NCI-H524 (cell line): ENCODE data around the gene NF2.

ENCODE experiments used
- DNase-seq, 2 experiments: peaks; one replicate each; lab custom pipeline; 2025; lab: John Stamatoyannopoulos, UW

NF2 gene

DNA sequence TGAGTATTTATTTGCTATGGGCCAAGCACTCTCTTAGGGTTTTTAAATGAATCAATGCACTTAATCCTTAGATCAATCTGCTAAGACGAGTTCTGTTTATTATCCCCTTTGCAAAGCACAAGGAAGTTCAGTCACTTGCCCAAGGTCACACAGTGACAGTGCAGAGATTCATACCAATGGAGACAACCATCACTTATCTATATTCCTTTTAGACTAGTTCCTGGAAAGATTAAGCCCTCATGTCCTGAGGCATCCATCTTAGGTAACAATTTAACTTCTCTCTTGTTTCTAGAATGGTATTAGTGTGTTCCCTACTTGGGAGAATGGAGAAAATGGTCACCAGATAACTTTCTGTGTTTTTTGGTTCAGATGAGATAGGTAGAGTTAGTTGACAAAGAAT, 28.3 kb downstream of the NF2 start:
- peak in 1 of 2 experiments; percentile 26 for DNase-seq

DNA sequence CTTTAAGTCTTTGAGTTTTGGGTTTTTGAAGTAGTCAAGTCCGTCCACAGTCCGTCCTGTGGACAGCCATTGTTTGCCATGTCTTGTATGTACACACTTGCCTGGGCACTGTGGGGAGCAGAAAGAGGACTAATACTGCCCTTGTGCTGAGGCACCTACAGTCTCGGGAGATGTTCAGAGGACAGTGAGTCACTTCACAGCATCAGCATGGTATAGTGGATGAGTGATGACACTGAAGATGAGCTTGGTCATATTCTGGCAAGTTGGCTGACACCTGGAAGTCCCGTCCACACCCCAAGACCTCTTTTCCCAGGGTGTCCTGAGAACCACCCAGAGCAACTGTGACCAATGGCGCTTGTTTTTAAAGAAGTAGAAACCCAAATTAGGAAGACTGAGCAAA, 29.2 kb downstream of the NF2 start:
- DNase-seq, result no peak

DNA sequence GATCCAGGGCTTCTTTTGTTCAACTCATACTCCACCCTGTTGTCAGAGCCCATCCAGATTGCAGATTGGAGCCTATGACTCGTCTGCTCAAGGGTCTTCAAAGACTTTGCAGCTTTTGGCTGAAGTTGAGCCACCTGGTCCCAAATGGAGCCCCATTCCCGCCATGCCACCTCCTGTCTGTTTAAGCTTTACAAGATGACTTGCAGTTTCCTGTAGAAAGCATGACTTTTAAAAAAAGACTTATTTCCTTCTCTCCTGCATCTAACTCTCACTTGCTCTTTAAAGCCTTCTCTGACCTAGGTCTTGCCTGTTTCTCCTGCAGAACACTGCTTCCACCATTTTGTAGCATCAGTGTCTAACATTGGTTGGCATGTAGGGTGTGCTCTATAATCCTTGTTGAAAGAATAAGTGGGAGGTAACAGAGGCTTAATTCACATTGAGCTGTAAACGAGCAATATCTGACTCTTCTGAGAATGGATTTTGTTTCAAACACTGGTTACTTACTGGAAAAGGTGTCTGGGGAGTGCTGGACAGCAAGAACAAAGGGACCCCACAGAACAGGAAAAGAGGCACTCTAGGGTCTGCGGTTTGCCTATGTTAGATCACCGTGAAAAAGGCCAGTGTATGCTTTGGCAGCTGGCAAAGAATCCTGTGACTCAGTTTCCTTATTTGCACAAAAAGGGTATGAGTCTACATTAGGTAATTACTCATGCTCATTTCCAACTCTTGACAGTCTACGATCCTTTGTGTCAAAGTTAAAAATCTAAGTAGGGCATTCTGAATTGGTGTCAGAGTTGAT, 30.3 kb downstream of the NF2 start:
- DNase-seq, result no peak

DNA sequence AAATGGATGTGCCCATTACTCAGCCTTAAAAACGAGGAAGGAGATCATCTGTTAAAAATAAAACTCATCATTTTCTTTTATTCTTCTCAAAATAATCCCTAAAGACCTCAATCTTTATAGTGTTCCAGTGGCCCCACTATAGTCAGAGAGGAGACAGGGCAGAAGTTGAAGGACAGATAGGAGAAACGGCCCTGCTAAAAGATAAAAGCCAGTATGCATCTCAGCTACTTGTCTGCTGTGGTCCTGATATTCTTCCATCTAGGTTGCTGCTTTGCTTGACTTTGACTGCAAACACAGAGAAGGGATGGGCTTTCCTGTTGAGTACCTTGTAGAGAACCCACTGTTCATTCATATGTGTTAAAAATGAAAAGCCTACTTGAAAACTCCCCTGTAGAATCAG, 31.4 kb downstream of the NF2 start:
- DNase-seq, result no peak

GRCh38 chr22:29635734-29636357, 32.4 kb downstream of the NF2 start:
- DNase-seq, result peak; percentile 24 to 82

DNA sequence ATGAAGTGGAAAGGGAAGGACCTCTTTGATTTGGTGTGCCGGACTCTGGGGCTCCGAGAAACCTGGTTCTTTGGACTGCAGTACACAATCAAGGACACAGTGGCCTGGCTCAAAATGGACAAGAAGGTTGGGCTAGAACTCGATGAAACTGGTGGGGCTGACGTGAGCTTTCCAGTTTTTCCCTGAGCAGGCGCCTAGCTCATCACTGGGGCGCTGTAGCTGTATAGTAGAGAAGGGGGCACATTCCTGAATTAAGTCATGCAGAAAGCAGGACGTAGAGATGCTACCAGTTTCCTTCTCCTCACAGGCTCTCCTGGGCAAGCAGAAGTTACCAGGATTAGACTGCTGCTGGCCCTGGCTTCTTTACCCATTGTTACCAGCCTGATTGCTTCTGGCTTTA, 33.3 kb downstream of the NF2 start:
- no peak for DNase-seq

GRCh38 chr22:29637181-29637580, 33.7 kb downstream of the NF2 start:
- no peak for DNase-seq

DNA sequence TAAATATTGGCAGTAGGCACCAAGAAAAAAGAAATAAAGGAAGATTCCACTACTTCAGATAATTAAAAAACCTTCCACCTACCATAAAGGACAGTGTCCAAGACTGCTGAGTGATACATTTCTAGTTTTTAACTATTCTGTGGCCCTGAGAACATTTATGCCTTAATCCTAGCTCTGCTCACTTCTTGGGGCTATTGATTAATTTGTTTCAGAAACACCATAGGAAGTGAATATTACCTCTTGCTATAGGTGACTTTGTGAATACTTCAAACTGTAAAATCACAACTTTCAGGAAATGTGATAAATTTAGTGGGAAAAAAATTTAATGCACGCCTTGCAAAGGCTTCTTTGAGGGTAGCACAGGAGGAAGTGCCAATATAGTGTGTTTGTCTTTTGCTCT, 35.2 kb downstream of the NF2 start:
- DNase-seq, result no peak

DNA sequence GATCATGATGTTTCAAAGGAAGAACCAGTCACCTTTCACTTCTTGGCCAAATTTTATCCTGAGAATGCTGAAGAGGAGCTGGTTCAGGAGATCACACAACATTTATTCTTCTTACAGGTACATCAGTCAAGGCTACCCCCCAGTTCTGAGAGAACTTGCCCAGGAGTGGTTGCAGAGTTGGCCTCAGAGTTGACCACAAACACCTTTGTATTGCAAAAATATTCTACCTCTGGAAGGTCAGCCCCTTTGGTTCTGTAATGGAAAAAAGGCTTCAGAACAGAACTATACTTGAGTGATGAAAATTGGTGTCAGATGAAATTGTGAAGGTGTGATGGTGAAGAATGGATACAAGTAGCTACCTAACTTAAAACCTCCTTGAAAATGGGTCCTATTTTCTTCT, 35.7 kb downstream of the NF2 start:
- no peak for DNase-seq

DNA sequence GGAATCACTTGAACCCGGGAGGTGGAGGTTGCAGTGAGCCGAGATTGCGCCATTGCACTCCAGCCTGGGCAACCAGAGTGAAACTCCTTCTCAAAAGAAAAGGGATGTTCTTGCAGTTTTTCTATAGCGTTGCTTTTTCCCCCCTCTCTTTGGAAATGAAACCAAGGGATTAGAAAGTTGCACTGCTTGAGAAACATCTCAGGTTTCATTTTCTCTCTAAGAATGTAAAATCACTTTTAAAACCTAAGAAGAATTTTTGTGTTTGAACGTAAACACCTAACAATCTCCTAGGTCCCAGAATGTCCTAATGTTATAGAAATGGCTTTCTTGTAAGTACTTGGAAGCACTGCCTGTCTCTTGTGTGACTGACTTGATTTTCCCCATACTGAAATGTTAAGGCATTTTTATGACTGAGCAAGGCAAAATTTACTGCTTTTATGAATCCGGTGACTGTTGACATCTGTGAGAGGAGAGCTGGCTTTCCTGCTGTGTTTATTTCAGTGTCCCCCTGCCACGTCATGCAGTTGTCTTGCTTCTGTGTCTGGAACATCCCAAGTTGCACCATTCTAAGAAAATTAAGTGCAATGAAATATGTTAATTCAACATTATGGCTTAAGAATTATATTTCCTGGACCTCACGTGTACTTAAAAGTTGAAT, 37.7 kb downstream of the NF2 start:
- DNase-seq, result peak in 1 of 2 experiments; percentile 37

DNA sequence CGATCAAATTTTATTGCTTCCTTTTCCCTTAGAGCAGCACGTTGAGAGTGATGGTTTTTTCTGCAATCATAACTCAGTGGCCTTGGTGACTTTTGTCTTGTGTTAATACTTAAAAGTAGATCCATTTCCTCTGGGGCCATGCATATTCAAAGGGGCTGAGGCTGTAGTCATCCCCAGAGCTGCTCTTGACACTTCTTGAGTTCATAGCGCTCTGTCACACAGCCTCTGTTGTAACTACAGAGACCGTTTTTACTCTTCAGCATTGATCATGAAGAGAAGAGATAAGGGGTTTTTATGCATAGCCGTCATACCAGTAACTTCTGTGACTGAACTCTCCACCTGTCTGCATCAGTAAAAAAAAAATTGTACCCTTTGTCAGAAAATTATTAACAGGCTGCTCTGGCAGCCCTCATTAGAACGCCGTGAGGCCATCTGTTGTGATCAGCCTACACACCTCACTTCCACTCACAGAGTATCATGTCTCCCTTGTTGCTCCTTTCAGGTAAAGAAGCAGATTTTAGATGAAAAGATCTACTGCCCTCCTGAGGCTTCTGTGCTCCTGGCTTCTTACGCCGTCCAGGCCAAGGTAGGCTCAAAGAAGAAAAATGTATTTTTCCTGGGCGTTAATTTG, 38.4 kb downstream of the NF2 start:
- DNase-seq, result peak; percentile 40 to 90

GRCh38 chr22:29642694-29643093, 39.3 kb downstream of the NF2 start:
- DNase-seq, result peak in 1 of 2 experiments; percentile 24

DNA sequence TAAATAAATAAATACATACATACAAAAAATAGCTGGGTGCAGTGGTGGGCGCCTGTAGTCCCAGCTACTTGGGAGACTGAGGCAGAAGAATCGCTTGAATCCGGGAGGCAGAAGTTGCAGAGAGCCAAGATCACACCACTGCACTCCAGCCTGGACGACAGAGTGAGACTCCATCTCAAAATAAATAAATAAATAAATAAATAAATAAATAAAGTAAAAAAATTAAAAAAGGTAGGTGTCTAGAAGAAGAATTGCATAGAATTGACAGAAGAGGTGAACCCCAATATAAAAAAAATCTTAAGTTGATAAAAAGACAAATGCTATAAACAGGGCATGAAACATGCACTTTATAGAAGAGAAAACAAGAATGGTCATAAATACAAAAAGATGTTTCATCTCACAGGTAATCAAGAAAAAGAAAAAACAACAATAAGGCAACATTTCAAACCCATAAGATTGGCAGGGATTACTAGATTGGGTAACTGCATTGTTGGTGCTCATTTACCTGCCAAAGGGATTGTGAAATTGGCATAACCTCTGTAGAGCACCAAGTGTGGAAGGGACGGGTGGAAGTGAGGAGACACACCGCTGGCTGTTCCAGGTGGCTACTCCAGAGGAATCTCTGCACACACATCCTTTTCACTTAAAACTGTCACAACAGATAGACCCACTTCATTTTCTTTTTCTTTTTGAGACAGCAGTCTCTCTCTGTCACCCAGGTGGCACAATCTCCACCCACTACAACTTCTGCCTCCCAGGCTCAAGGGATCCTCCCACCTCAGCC, 44.7 kb downstream of the NF2 start:
- DNase-seq, result no peak

DNA sequence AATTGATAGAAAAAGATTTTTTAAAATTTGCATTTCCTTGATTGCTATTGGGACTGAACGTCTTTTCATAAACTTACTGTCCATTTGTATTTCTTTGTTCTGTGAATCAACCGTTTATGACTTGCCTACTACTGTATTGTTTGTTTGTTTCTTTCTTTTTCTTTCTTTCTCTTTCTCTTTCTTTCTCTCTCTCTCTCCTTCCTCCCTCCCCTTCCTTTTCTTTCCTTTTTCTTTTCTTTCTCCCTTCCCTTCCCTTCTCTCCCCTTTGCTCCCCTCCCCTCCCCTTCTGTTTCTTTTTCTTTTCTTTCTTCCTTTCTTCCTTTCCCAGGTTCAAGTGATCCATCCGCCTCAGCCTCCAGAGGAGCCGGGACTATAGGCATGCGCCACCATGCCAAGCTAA, 46.9 kb downstream of the NF2 start:
- DNase-seq, result no peak

DNA sequence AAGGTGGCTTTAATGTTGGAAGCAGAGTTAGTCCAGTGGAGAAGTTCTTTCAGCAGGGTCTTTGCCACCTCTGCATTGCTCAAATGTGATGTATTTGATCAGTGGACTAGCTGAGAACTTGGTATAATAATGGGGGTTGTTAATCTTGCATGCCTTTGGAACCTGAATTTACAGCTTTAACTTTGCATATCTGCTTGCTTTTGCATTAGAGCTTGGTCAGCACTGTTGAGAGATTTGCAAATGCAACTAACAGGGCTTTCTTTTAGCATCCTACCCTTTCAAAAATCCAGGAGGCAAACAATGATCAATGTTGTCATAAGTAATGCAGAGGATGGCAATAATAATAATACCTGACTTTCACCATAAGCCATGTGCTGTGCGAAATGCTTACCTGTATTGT, 48.2 kb downstream of the NF2 start:
- DNase-seq, result no peak

DNA sequence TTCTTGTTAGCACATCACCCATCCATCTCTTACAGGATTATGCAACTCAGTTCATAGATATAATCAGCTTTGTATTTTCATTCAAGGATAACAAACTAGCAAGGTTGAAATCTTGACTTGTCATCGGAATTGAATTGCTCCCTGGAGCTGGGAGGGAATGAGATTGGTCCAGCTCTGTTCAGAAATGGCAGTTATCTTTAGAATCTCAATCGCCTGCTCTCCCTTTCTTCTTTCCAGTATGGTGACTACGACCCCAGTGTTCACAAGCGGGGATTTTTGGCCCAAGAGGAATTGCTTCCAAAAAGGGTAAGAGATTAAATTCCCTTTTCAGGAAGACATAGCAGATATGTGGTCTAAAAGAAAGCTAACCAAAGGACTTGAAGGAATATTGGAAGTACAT, 51.0 kb downstream of the NF2 start:
- DNase-seq, result no peak

DNA sequence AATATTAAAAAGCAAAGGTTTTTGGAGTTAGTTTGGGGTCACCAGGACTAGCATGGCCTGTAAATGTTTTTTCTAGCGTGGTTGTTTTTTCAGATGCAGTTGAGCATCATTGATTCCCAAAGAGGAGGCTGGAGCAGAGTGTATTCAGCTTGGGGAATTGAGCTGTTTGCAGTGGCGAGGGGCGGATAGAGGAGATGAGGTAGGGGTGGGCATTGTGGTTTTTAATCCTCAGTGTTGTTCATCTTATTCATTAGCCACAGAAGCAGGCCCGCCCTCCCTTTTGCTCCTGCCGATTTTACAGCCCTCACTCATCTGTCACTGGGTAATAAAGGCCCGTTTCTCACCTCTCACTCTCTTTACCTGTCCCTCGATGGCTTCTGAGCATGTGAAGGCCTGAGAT, 51.4 kb downstream of the NF2 start:
- no peak for DNase-seq

DNA sequence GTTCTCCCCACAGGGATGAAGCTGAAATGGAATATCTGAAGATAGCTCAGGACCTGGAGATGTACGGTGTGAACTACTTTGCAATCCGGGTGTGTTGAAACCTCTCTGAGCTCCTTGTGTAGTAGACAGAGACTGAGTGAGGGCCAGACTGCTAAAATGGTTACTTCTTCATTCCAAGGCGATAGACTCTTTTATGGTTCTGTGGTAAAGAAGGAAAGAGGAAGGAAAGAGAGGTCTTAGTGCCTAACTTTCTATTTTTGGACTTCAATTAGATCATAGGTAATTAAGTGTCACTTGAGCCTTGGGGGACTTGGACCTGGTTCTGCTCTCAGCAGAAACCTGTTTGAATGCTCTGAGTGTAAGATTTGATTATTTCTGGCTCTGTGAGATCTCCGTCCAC, 54.7 kb downstream of the NF2 start:
- DNase-seq, result no peak

GRCh38 chr22:29660021-29660420, 56.6 kb downstream of the NF2 start:
- no peak for DNase-seq

DNA sequence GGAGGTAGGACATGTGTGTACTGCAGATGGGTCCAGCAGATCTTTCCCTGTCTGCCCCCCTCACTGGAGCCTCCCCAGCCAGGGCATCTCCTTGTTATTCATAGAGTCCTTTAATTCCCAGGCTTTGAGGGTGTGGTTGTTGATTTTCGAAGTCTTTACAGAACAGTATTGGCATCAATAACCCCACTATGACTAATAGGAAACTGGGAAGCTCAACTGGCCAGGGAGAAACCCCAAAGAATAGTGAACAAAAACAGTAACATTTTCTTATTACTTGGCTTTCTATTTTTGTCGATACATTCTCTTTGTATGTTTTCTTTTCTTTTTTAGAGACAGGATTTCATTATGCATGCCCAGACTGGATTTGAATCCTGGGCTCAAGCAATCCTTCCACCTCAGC, 57.9 kb downstream of the NF2 start:
- no peak for DNase-seq

DNA sequence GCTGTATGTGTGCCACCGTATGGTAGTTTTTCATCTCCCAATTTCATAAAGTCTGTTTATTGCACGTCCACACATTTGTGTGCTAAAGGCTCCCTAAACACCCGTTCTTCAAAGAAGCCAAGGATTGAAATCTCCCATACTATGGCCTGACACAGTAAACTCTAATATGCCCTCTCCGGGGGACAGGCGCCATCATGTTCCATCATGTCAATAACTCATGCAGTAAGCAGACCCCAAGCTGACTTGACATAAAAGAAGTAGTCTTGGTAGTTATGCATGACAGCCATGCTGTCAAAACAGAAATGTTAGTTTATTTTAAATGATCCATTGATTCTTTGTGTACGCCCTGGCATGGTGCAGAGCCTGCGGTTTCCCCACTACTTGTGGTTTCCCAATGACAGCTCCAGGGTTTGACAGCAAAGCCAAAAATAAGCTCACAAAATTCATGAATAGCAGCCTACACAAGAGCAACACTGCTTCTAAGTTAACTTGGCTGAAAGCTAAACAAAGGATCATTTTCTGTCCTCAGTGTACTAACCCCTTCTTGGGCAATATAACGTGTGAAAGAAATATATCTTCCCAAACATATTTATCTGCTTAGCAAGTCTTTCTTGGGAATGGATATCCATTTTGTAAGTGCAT, 59.9 kb downstream of the NF2 start:
- no peak for DNase-seq

DNA sequence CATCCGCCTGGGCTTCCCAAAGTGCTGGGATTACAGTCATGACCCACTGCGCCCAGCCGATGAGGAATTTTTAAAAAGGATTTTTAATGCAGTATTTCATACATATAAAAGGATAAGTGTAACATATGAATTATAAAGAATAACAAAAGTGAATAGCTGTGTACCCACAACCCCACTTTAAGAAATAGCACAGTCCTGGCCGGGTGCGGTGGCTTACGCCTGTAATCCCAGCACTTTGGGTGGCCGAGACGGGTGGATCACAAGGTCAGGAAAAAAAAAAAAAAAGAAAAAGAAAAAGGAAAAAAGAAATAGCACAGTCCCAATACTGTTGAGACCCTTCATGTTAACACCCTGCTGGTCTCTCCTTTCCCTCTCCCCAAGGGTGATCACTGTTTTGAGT, 62.1 kb downstream of the NF2 start:
- no peak for DNase-seq
